Adipose tissue (tissue), 3 donors: ENCODE results near the gene CC2D2B. TPM values are rescaled to one million over a fixed set of nuclear protein-coding genes. Genes with fewer than 3 reads are reported as not detected.
"Not testable (repeated sequence)": the region's sequence is repeated elsewhere in the genome, so short reads cannot be mapped to it uniquely, and the experiment has no call there.

Source experiments
- H3K27ac ChIP-seq: one replicate; pipeline ENCODE4 v1.5.1; 2013; ENCODE audit warnings: low read depth, low read length
- WGBS, 3 donors: extraction: QIAGEN DNeasy Blood & Tissue Kit; methylation state at CpG; one replicate each; pipeline ENCODE4 v1.1.7; 2013; 5-methylcytosine and 5-hydroxymethylcytosine counted together
- polyA plus RNA-seq, 3 donors: library from polyadenylated mRNA; stranded (reverse); fragments of 200-250 nt; gene quantifications; one replicate each; pipeline ENCODE4 v1.2.3, GENCODE V29; 2013
- donor health status: healthy with polysubstance abuse.
- donor health status: Bipolar disorder and iron deficiency.
- donor health status: healthy.

CC2D2B gene, protein sequence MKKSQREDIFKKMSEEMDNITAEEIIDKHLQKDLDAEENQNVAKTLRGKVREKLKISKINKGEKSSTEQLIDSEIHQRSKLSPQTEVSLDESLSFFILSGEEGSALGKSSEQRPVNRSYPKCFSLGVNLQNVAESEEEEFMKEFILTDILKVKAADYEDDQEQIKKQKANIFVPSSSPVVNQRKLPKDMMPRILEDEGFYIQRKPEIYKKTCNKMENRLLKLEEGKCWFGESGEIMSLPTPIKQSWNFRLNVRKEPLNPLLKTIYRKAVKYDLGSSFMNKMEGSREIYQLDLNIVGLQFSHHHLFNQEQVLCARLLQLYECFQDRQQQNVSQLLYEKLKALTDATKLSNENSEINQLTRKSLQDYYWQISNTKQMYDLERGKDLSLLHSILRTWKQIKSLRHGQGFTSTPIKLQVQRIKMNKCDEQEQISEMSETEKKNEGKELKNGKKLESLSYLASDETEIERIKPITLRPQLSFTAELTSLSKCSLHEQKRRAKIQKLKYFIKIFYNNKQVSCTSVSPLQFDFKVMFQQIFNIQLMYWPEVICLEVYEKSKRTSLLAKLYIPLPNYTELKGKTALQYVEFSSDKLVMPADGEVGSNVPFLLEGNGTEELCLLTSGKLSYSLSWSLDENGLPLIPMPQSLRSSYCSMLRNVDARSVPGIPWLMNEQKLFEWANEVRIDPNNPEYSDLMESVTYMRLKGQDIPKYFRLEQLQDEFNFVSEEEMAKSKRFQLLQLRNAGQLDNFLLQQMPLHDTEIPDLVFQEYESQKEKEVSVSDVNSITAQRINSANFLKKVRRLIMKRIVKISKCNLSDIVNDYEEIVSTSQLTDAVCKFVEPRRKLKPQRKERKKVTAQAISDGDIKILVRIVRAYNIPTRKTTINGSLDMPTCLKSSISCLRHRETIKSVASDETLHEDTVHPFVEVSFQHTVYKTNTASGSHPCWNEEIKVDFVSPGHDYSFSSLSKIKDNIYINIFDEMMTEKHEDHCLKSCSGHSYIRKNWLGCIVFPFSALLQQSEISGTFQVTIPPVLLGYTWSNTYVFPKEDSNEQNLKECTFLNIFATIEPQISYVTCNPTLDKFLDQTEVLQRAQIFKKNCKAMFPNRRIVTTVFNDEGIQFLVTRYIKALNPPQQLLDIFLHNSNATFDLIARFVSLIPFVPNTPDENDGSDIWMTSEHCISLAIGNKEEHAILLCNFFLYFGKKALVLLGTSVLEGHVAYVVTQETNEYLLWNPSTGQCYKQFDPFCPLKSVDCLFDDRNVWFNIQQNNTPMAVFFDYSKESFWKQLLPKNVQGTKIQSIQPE (N-terminal part only)
- polyA plus RNA-seq: 1 to 10 TPM in 1 of 3 donors, under 1 TPM in 2; 0.03 to 1.5 (median 0.25) TPM

- no peak within 1 kb of the TSS for H3K27ac ChIP-seq
- WGBS, 3 donors: 0% methylated on average over 66 to 69 of the region's 69 CpGs
Measured at GRCh38 chr10:95907456-95908253, at the start of gene CC2D2B. CC2D2B (plus strand) TSS chr10:95907975; CDS start chr10:95911324, 3,349 bp downstream.

GRCh38 chr10:95860166-95860940 lies 47.4 kb upstream of the CC2D2B start:
- 77 to 93% (median 82%) methylated on average over 3 of the region's 3 CpGs for WGBS, 3 donors
- H3K27ac ChIP-seq: no peak overlapping the region

DNA sequence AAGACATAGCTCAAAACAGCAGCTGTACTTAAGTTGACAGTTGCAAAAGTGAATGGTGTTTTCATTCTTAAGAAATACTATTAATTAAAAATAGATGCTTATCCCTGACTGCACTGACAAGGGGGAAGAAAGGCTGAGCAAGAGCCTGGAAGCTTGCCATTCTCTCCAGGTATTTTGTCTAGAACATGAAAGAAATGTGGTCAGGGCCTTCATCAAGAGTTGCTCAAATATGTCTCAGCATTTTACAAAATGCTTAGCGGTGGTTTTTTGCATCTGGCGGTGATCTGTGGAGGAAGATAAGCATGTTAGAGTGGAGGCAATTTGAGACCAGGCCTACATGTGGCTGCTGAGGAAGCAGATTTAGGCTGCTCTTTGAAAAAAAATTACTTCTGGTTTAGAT lies 46.4 kb upstream of the CC2D2B start:
- no peak overlapping the region for H3K27ac ChIP-seq
- WGBS, 3 donors: 70 to 95% (median 71%) methylated on average over 2 of the region's 2 CpGs

DNA sequence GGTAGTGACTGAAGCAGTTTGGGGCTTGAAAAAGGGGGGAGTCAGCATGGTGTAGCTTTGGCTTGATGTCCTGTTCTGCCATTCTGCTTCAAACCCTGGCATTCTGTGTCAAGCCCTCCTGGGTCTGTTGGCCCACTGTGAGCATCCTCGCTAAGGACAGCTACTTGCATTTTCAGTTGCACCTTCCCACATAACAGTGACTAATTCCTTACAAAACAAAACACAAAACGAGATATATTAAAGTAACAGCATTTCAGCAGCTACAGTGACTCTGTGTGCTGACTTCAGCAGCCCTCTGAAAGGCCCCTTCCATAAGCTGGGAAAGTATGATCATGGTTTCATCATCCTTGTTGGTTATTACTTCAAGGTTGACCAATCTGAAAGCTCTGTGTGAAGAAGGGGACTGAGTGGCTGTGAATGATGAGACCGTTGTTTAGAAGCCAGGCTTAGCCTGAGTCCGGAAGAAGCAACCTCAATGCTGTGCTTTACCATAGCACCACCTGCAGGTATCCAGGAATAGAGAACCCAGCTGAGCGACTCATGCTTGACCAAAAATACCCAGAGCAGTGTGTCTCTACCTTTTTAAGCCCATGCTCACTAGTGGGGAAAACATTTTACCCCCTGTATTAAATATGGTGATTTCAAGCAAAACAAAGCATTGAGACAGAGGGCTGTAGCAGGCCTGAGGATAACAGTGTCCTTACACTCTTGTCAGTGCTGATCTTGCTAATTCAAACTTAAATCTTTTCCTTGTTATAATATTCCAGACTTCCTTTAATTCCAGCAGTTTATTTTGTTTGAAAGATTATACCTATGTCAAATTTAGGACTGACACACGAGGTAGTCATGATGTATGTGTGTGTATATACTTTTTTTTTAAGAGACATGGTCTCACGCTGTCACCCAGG lies 42.6 kb upstream of the CC2D2B start:
- 32 to 57% (median 33%) methylated on average over 7 of the region's 7 CpGs for WGBS, 3 donors
- H3K27ac ChIP-seq: no peak overlapping the region

DNA sequence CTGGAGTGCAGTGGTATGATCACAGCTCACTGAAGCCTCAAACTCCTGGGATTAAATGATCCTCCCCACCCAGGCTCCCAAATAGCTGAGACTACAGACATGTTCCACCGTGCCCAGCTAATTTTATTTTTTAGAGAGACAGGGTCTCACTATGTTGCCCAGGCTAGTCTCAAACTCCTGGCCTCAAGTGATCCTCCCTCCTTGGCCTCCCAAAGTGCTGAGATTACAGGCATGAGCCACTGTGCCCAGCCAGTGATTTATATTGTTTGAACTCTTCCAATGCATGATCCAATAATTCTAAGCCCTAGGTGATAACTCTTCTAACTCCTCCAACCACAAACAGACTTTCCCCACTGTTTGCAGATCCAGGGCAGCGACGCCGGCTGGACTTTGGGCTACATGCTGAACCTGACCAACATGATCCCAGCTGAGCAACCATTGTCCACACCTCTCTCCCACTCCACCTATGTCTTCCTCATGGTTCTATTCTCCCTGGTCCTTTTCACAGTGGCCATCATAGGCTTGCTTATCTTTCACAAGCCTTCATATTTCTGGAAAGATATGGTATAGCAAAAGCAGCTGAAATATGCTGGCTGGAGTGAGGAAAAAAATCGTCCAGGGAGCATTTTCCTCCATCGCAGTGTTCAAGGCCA lies 41.8 kb upstream of the CC2D2B start:
- WGBS, 3 donors: 61 to 90% (median 84%) methylated on average over 6 of the region's 6 CpGs

GRCh38 chr10:95866467-95866842 lies 41.3 kb upstream of the CC2D2B start:
- no peak overlapping the region for H3K27ac ChIP-seq
- 50 to 92% (median 87%) methylated on average over 2 of the region's 2 CpGs for WGBS, 3 donors

More for the DNA sequence above, 41.8 kb upstream of the CC2D2B start:
- no peak overlapping the region for H3K27ac ChIP-seq

GRCh38 chr10:95867866-95868265 lies 39.9 kb upstream of the CC2D2B start:
- no peak overlapping the region for H3K27ac ChIP-seq
- 91 to 96% (median 95%) methylated on average over 4 of the region's 4 CpGs for WGBS, 3 donors

DNA sequence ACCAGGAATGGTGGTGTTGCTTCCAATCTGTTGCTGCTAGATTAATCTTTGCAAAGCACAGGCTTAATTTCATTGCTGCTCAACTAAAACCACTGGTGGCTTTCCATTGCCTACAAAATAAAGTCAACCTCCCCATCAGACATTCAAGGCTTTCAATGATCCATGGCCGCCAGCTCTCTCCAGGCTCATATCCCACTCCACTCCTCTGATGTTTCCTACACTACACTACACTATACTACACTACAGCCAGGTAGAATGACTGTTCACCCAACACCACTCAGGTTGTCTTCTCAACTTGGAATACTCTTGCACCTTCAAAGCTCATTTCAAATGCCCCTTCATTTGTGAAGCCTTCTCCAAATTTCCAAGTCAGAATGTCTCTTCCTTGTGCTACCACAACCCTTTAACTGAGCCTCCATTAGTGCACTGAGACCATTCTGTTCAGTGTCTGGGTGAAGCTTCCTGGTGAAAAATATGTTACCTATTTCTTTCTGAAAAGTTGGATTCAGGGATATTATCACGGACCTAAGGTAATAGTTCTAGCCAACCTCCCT lies 35.5 kb upstream of the CC2D2B start:
- H3K27ac ChIP-seq: no peak overlapping the region
- WGBS, 3 donors: 56 to 98% (median 93%) methylated on average over 2 of the region's 2 CpGs

DNA sequence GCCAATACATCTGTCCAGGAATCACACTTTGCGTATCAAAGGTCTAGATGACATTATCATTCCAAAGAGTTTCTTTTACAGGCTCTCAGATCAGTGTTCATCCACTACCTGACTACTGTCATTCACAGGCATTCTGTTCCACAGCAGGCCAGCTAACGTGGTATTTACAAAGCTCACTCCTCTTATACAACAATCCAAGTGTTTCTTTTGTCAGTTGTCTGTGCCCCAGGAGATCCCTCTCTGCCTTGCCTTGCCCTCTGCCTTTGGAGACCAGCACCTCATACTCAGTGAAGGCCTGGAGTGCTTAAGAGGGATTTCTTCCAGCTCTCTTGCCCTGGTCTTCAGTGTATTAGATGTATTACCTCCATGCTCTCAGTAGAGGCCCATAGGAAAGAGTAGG lies 34.6 kb upstream of the CC2D2B start:
- no peak overlapping the region for H3K27ac ChIP-seq
- 88 to 98% (median 98%) methylated on average over 2 of the region's 2 CpGs for WGBS, 3 donors

DNA sequence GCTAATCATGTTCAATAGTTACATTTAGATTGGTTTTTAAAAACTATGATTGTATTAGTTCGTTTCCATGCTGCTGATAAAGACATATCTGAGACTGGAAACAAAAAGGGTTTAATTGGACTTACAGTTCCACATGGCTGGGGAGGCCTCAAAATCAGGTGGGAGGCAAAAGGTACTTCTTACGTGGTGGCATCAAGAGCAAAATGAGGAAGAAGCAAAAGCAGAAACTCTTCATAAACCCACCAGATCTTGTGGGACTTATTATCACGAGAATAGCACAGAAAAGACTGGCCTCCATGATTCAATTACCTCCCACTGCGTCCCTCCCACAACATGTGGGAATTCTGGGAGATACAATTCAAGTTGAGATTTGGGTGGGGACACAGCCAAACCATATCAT lies 34.1 kb upstream of the CC2D2B start:
- 85 to 96% (median 89%) methylated on average over 4 of the region's 4 CpGs for WGBS, 3 donors
- H3K27ac ChIP-seq: no peak overlapping the region

DNA sequence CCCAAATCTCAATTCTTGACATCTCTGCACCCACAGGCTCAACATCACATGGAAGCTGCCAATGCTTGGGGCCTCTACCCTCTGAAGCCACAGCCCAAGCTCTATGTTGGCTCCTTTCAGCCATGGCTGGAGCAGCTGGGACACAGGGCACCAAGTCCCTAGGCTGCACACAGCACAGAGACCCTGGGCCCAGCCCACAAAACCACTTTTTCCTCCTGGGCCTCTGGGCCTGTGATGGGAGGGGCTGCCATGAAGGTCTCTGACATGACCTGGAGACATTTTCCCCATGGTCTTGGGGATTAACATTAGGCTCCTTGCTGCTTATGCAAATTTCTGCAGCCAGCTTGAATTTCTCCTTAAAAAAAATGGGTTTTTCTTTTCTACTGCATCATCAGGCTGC lies 33.0 kb upstream of the CC2D2B start:
- not testable (repeated sequence) for H3K27ac ChIP-seq

GRCh38 chr10:95876756-95877155 lies 31.0 kb upstream of the CC2D2B start:
- 88 to 100% (median 98%) methylated on average over 1 of the region's 1 CpG for WGBS, 3 donors
- H3K27ac ChIP-seq: no peak overlapping the region

DNA sequence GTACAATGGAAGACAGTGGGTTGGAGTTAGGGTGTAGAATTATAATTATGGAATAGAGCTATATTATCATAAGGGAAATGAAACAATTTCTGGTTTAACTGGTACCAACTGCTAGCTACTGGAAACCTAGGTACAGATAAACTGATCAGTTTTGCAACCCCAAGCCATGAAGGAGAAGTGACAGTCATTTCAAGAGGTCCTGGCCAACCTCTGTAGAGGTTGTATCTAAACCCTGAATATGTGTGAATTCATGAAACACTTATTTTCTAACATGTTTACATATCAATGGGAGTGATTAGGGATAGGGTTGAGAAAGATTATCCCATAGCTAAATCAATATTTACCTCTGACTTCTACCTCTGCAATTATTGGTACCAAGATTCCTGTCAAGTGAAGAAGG lies 29.9 kb upstream of the CC2D2B start:
- no peak overlapping the region for H3K27ac ChIP-seq

DNA sequence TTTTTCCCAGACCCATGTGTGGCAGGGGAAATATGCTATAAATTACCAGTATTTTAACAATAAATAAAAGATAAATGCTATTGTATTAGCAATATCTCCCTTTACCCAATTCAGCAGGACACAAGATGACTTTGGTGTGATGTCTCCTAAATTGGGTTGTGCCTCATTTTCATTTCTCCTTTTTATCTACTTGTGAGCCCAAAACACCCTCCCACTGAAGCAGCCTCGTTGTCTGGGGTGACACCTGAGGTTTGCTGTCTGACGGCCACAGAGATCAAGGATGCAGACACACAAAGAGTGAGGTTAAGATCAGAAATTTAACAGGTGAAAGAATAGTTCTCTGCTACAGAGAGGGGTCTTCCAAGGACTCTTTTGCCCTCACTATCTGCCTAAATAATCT lies 27.1 kb upstream of the CC2D2B start:
- H3K27ac ChIP-seq: no peak overlapping the region
- WGBS, 3 donors: 67 to 92% (median 76%) methylated on average over 2 of the region's 2 CpGs

DNA sequence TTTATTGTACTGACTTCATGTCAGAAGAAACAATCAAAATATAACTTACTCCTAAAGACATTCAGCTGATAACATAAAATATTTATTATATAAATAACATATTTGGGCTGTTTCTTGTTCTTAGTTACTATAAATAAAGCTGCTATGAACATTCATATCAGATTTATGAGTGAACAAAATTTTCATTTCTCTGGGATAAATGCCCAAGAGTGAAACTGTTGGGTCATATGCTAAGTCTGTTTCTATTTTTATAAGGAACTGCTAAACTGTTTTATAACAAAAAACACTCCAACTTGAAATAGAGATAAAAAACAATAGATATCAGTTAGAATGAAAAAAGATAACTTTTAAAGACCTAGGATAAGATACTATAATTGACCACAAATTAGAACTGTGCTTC lies 26.5 kb upstream of the CC2D2B start:
- H3K27ac ChIP-seq: no peak overlapping the region

DNA sequence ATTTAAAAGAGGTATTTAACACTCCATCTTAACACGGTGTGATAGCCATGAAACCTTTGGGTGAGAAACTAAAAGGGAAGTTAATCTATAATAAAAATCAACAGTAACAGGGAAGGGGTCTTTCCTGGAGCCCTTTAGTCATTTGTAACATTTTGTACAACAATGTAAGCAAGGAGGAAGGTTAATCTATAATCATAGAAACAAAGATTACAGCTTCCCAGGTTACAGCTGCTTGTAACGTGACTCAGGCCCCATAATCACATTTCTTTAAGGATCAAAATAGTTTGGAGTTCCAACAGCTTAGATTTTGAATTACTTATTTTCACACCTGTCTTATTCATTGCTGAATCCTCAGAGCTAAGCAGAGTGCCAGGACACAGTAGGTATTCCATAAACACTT lies 17.9 kb upstream of the CC2D2B start:
- no peak overlapping the region for H3K27ac ChIP-seq
- 64 to 74% (median 73%) methylated on average over 2 of the region's 2 CpGs for WGBS, 3 donors
